Thymus (tissue), 11 donors: ENCODE measurements around the gene GALNT11. TPM values are rescaled to one million over a fixed set of nuclear protein-coding genes. Genes with fewer than 3 reads are reported as not detected.

Source experiments
- DNase-seq, 9 donors: peaks; one replicate each; pipeline ENCODE4 v3.0.0-alpha.2; 2013; ENCODE audit warnings: low spot score in 9 of 9, low read depth in 6 of 9, missing footprints in 1 of 9
- H3K27ac ChIP-seq, 2 donors: one replicate each; pipeline ENCODE4 v1.5.1; 2013; ENCODE audit warnings: control low read depth in 1 of 2, low read depth in 1 of 2, low read length in 1 of 2, mild to moderate bottlenecking in 1 of 2, moderate library complexity in 1 of 2
- H3K27me3 ChIP-seq, 2 donors: one replicate each; pipeline ENCODE4 v1.5.1; 2013; ENCODE audit warnings: low read length in 1 of 2; ENCODE audit not compliant: control insufficient read depth in 2 of 2, insufficient read depth in 1 of 2
- H3K36me3 ChIP-seq, 2 donors: one replicate each; pipeline ENCODE4 v1.5.1; 2013; ENCODE audit warnings: low read length in 1 of 2, mild to moderate bottlenecking in 1 of 2, moderate library complexity in 1 of 2; ENCODE audit not compliant: control insufficient read depth in 2 of 2, insufficient read depth in 2 of 2
- H3K4me1 ChIP-seq, 2 donors: one replicate each; pipeline ENCODE4 v1.5.1; 2013; ENCODE audit warnings: low read length in 2 of 2; ENCODE audit not compliant: control insufficient read depth in 2 of 2, insufficient read depth in 2 of 2
- H3K4me3 ChIP-seq, 2 donors: one replicate each; pipeline ENCODE4 v1.5.1; 2013; ENCODE audit warnings: low read length in 2 of 2, control low read depth in 1 of 2, mild to moderate bottlenecking in 1 of 2
- H3K9me3 ChIP-seq, 2 donors: one replicate each; pipeline ENCODE4 v1.5.1; 2013; ENCODE audit warnings: low read length in 1 of 2, mild to moderate bottlenecking in 1 of 2; ENCODE audit not compliant: control insufficient read depth in 2 of 2, insufficient read depth in 1 of 2
- WGBS: extraction: QIAGEN DNeasy Blood & Tissue Kit; methylation state at CpG from one replicate; pipeline ENCODE4 v1.1.7; 2013; 5-methylcytosine and 5-hydroxymethylcytosine counted together
- polyA plus RNA-seq: library from polyadenylated mRNA; stranded (reverse); fragments of 200-250 nt; gene quantifications from one replicate; pipeline ENCODE4 v1.2.3, GENCODE V29; 2013
- total RNA-seq: library from RNA; stranded (reverse); fragments of 120-200 nt; gene quantifications from one replicate; pipeline ENCODE4 v1.2.4, GENCODE V29; 2013
- donor health status: healthy.

GALNT11 gene
- total and polyA plus RNA-seq, 2 donors = 32.0 to 48.8 TPM

DNA sequence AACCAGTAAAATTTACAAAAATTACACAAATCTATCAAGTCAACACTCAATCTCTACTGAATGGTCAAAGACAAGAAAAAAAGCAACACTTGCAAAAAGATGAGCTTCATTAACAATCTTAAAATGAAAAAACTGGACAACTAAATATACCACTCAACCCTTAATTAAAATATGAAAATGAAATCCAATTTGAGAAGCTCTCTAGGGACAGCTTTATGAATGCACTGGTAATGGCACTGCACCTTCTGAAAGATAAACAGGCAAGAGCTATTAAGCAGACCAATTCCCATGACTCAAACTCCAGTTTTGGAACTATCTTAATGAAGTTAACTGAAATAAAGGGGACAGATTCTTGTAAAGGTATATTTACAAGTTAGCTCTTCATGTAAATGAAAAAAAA is 135.7 kb downstream of the GALNT11 start:
- no peak for DNase-seq
- Histone ChIP-seq H3K4me3 (no peak overlapping the region), H3K36me3 (peaks cover 60 to 64% of the 10 kb centered on the region in 2 donors), H3K27me3 (no peaks in the 10 kb centered on the region), H3K9me3 (no peaks in the 10 kb centered on the region), H3K27ac (no peak overlapping the region), H3K4me1 (no peaks in the 10 kb centered on the region)

DNA sequence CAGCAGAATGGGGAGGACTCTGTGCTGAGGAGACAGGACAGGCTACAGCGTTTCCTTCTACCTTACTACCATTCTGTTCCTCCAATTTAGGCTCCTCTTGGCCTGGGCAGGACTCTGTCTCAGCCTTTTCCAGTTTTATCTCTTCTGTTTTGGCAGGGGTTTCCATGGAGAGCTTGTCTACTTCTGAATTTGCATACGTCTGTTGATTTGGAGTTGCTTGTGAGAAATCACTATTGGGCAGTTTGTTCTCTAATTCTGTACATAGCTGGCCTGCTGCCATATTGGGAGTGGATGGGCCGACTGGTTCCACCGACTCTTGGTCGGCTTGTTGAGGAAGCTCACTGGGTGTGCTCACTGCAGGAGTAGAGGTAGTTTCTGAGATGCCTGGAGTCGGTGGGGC is 136.8 kb downstream of the GALNT11 start:
- no peak for DNase-seq
- H3K27ac ChIP-seq = no peak overlapping the region
- no peaks in the 10 kb centered on the region for H3K27me3 ChIP-seq
- 98% methylated on average over 6 of the region's 6 CpGs for WGBS
- H3K9me3 ChIP-seq = no peaks in the 10 kb centered on the region
- H3K4me3 ChIP-seq = no peak overlapping the region
- no peaks in the 10 kb centered on the region for H3K4me1 ChIP-seq
- peaks cover 59 to 66% of the 10 kb centered on the region in 2 donors for H3K36me3 ChIP-seq

Other genes starting within 250 kb of the GALNT11 start
- gene PRKAG2, start 148.6 kb upstream of the GALNT11 start, total RNA-seq = 5.1 TPM
- 33.7 TPM for gene PRKAG2, start 148.6 kb upstream of the GALNT11 start, polyA plus RNA-seq
- not detected for gene GALNTL5, start 69.2 kb upstream of the GALNT11 start, total RNA-seq
- gene GALNTL5, start 69.2 kb upstream of the GALNT11 start, polyA plus RNA-seq = 0.05 TPM